GM21381 (cell line): ENCODE data around the gene JOSD1.

Experiments used
- ATAC-seq: cut with Tn5 transposase; IDR thresholded peaks from one replicate; pipeline ENCODE4 v1.9.1; 2021; ENCODE audit warnings: mild to moderate bottlenecking, moderate library complexity; ENCODE audit not compliant: unreplicated experiment

Gene JOSD1

DNA sequence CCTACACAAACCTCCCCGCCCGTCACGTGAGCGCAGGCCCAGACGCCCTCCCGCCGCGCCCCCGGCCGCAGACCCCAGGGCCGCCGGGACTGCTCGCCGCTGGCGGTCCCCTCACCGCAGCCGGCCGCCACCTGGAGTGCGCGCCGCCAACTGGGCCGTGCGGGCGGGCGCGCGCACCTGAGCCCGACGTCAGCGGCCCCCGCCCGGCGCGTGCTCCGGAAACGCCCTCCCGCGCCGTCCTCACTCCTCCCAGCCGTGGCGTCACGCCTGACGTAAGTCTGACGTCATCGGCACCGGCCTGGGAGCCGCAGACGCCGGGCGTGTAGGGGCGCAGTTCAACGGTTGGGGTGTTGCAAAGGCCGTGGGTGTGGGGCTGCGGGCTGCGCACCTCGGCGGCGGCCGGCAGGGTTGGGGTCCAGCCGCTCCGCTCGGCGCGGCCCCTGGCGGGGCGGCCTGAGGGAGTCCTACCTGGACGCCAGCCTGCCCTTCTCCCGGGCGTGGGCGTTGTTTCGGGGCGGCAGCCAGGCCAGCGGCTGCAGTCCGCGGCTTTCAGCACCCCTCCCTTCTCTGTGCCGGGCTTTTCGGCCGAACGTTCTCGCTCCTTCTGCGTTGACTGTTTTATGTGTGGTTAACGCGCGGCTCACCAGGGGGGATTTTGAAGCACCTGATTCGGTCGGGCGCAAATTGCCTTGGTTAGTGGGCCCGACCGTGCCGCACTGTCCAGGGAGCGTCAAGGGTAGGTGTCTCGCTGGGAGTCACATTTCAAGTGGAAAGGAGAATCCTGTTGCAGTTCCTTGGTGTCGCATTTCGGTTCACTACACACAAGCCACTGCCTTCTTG is at the start of gene JOSD1:
Gene JOSD1 (minus strand): TSS at position 155 of the 840 bp plus-strand sequence. CDS start 956 bp downstream, outside the sequence.
- ATAC-seq, result peak; percentile 51

- no peak for ATAC-seq
Measured at GRCh38 chr22:38750104-38750503, 49.4 kb upstream of the JOSD1 start.

- ATAC-seq, result no peak
Measured at GRCh38 chr22:38748487-38749136, 47.9 kb upstream of the JOSD1 start.

DNA sequence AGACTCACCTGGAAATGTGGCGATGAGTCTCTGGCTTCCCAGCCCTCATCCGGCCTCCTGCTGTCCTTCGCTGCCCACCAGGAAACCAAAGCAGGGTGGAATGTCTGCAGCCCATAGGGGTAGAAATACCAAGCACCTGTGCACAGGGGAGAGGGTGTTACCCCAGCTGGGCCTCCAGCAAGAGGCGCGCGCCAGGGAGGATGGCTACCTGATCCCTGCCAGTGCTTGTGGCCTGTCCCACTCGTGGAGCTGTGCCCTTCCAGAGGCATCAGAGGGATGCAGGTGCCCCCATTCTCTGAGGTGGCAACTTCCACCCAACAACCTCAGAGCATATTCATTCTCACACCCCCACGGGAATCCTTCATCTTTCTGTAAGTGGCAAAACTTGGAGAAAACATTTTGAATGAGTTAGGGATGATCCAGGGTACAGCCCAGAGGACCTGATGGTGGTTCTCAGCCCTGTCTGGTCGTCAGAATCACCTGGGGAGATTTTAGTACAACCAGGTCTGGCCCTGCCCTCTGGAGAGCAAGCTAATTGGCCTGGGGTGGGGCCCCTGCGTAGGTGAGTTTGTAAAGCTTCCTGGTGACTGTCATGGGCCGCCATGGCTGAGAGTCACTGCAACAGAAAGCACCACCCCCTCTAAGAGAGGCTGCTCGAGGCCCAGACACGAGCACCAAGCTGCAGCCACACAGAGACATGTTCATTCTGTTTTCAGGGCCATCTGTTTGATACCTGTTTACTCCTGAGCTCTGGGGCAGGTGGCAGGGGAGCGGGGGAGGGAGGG is 45.1 kb upstream of the JOSD1 start:
- ATAC-seq, result no peak

GRCh38 chr22:38744981-38745380 is 44.2 kb upstream of the JOSD1 start:
- ATAC-seq, result no peak

DNA sequence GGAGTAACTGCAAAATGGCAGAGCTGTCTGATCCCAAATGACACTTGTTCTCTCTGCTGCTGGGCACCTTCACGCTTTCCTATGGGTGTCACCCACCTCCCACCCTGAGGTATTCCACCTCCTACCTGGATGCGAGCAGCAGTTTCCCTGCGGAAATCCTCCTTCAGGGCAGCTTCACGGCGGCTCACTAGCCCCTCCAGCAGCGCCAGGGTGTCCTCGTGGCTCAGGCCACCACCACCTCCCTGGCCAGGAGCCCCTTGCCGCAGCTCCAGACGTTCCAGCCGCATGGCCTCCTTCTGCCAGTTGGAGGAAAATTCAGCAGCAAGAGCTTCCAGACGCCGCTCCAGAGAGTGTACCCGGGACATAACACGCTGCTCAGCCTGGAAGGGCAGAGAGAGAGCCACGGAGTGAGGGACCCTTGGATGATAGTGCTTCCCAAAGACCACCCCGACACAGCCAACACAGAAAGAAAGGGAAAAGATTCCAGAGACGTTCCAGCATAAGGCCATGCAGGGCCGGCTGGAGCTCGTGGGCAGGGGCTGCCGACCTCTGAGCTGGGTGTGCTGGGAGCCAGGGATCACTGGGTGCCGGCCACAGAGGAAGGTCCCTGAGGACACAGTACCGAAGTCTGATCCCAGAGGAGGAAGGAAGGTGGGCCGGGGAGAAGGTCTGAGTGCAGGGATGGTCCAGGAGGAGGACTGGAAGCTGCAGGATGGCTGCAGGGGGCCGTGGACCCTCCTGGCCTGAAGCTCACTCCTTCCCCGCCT is 41.6 kb upstream of the JOSD1 start:
- no peak for ATAC-seq

GRCh38 chr22:38741576-38741975 is 40.8 kb upstream of the JOSD1 start:
- no peak for ATAC-seq

- ATAC-seq, result no peak
Measured at GRCh38 chr22:38741166-38741565, 40.4 kb upstream of the JOSD1 start.

- no peak for ATAC-seq
Measured at GRCh38 chr22:38740754-38741153, 40.0 kb upstream of the JOSD1 start.

DNA sequence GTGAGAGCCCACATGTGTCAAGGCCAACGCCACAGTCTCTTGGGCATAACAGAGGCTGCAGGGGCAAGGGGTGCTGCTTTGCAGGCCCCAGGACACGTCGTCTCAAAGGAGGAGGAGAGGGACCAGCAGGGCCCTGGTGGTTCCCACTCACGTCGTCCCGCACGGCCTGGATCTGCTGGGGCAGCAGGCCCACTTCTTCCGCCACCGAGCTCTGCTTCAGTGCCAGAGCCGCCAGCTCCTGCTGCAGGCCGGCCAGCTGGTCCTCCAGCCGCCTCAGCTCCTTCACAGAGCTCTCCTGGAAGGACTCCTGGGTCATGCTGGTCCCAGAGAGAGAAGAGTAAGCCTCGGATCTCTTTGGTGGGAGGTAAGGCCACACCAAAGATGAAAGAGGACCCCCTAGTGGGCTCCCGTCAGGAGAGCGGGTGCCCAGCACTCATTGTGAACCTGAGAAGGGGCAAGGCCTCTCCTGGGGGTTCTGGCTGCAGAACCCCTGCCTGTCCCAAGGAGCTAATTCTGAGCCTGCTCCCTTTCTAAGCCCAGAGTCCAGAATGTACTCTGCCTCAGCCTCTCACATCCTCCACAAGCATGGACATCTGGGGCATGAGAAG is 39.5 kb upstream of the JOSD1 start:
- ATAC-seq, result no peak

DNA sequence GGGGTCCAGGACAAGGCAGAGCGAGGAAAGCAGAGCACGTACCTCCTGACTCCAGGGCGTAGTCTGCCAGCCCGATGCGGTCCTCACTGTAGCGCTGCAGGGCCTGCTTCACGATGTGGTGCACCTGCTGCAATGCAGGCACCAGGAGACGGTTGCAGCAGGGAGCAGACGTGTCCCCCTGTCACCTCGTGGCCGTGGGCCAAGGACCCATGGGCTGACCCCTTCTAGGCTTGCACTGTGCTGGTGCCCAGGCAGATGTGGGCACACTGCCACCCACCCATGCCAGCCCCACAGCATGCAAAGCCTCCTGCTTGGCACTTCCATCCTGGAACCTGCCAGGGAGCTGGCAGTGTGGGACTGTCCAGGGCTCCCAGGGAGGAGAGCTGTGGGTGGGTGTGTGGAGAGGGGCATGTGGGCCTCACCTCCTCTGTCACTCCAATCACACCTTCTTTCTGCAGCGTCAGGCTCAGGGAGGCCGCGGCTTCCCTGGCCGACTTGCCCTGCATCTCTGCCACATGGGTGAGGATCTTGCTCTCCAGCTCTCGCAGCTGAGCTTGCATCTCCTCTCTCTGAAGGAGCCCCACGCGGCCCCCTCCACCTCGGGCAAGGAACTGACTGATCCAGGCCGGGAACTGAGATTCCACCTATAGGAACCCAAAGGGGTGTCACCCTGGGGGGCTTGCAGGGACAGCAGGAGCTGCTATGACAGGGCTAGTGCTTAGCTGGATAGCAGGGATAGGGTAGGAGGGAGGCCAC is 38.7 kb upstream of the JOSD1 start:
- no peak for ATAC-seq

DNA sequence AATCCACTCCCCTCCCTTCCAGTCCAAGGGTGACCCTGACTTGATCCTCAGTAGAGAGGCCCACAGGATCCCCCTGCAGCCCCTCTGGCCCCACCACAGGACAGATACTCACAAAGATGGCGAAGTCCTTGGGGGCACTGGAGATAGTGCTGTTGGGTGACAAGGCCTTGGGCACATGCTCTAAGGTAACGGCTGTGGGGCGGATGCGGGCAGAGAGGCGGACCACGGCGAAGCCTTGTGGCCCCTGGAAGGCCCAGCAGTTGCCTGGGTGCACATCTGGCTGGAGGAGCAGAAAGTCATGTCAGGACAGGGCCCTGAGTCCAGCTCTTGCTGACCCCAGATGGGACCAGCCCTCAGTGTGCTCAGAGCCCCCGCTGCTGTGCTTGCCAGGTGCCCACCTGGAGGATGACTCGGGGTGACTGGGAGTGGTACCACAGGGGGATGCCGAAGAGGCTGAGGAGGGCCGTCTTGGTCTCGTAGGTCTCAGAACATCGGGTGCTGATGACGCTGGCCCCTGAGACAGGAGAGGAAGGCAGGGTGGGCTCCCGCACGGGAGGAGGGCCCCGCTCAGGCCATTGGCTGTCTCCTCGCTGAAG is 37.8 kb upstream of the JOSD1 start:
- ATAC-seq, result no peak

GRCh38 chr22:38737302-38738060 is 36.7 kb upstream of the JOSD1 start:
- ATAC-seq, result no peak

- no peak for ATAC-seq
Measured at GRCh38 chr22:38736257-38736570, 35.5 kb upstream of the JOSD1 start.

DNA sequence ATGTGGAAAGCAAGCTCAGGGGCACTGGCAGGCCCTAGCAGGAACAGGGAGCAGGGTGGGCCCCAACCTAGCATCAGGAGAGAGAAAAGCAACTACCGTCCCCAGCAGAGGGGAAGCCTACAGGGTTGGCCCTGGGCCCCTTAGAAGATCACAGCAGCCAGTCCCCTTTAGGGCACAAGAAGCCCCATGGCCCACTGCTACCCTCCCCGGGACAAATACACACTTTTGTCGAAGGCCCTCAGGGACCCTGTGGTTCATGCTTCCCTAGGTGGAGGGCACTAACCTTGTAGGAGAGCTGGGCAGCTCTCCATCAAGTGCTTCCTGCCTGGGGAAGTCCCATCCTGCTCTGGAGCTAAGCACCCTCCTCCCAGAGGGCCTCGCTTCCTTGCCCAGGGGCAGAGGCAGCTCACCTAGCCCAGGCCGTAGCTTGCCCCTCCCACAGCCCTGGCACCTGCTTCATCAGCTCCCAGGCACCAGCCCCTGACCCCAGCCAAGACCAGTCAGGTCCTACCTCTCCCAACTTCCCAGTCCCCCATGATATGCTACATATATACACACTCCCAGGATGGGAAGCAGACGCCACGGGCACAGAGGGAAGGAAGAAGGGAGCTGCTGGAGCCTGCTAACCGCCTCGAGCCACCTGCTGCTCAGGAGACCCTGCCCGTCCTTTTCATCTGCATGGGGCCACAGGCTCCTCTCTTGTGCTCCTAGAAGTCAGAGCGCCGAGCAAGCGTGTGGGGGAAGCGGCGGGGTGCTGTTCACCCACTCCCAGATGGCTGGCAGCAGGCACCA is 34.9 kb upstream of the JOSD1 start:
- no peak for ATAC-seq

DNA sequence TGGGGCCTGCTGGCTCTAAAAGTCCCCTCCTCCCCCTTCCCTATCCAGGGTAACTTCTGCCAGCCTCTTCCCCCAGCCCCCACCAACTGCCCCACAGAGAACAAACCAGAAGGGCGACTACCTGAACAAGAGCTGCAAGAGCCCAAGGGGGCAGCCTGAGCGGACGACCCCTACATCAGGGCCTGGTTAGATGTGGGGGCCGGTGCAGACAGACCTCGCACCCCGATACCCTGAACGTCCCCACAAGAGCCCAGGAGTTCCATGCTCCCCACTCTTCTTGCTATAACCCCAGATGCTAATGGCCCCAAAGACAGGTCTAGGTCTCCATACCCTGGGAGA is 34.4 kb upstream of the JOSD1 start:
- no peak for ATAC-seq

- ATAC-seq, result no peak
Measured at GRCh38 chr22:38734421-38735100, 33.8 kb upstream of the JOSD1 start.
